ENCODE results near the gene JAK3. TPM values are rescaled to one million over a fixed set of nuclear protein-coding genes. Genes with fewer than 3 reads are reported as not detected.
"Not testable (repeated sequence)": the region's sequence is repeated elsewhere in the genome, so short reads cannot be mapped to it uniquely, and the experiment has no call there.

Gene JAK3
- total RNA-seq (1 to 10 TPM; 1.6 to 5.3 (median 4.0) TPM), polyA plus RNA-seq (2.2 TPM)
- long read RNA-seq, donor 1, partial matches to known transcripts = 2 of 5 reads
- long read RNA-seq, donor 1, other reads (novel, unspliced or antisense) = 3 of 5 reads
- long read RNA-seq, donor 2, partial matches to known transcripts = 0 of 1 reads
- long read RNA-seq, donor 2, other reads (novel, unspliced or antisense) = 1 of 1 reads
- long read RNA-seq, donor 3, full-length matches to known transcripts = 1 of 10 reads
- long read RNA-seq, donor 3, partial matches to known transcripts = 8 of 10 reads
- long read RNA-seq, donor 3, other reads (novel, unspliced or antisense) = 1 of 10 reads
- long read RNA-seq, donor 4 = 0 reads

- intact Hi-C loops (cut with DNase I) = loop anchor here in 1 of 4 donors (5.0 kb wide), 1 partner anchor 130 kb away; the partner anchor contains the start of gene MAP1S
- ATAC-seq (peak; percentile 68 to 76), DNase-seq (peak; percentile 76 to 88 (median 88))
- peaks cover 6% of the 10 kb centered on the region for H3K4me1 ChIP-seq (ENCODE audit: control insufficient read depth, insufficient read depth, low read length)
- WGBS = 6% methylated on average over 40 of the region's 40 CpGs
- H3K27ac ChIP-seq (ENCODE audit: low read length) = peak within 1 kb of the TSS; percentile 80
- H3K4me3 ChIP-seq (ENCODE audit: low read length) = peak within 1 kb of the TSS; percentile 72
- no peaks in the 10 kb centered on the region for H3K27me3 ChIP-seq (ENCODE audit: control insufficient read depth, insufficient read depth)
- no peaks in the 10 kb centered on the region for H3K9me3 ChIP-seq (ENCODE audit: control insufficient read depth, low read length)
These were observed at the start of gene JAK3 for GRCh38 chr19:17847538-17848366. JAK3 (minus strand) TSS chr19:17847982; CDS start chr19:17844417, 3,565 bp downstream.

DNA sequence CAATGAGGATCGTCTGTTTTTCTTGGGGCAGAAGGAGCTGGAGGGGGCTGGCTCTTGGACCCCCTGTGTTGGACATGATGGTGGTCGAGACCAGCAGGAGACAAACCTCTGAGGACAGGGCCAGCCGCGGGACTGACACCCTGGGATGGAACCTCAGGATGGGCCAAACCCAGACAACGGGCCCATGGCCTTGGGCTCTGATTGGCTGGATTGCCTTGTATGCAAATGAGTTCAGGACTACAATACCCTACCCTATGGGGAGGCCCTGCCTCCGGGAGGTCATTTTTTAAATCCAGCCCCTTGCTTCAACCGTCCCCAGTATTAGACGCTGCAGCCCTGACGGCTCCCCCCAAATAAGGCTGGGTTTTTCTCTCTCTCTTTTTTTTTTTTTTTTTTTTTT, 46.0 kb upstream of the JAK3 start:
- ATAC-seq (no peak), DNase-seq (no peak)
- Histone ChIP-seq H3K4me1 (ENCODE audit: control insufficient read depth, insufficient read depth, low read length) (no peaks in the 10 kb centered on the region), H3K9me3 (ENCODE audit: control insufficient read depth, low read length) (no peaks in the 10 kb centered on the region), H3K27ac (ENCODE audit: low read length) (no peak overlapping the region), H3K27me3 (ENCODE audit: control insufficient read depth, insufficient read depth) (no peaks in the 10 kb centered on the region), H3K4me3 (ENCODE audit: low read length) (no peak overlapping the region)
- intact Hi-C loops (cut with DNase I) = no loop called here
- 75% methylated on average over 9 of the region's 9 CpGs for WGBS

GRCh38 chr19:17889609-17890214, 41.9 kb upstream of the JAK3 start:
- intact Hi-C loops (cut with DNase I) = no loop called here
- Histone ChIP-seq H3K4me1 (ENCODE audit: control insufficient read depth, insufficient read depth, low read length) (no peaks in the 10 kb centered on the region), H3K27ac (ENCODE audit: low read length) (no peak overlapping the region), H3K4me3 (ENCODE audit: low read length) (no peak overlapping the region), H3K27me3 (ENCODE audit: control insufficient read depth, insufficient read depth) (no peaks in the 10 kb centered on the region), H3K9me3 (ENCODE audit: control insufficient read depth, low read length) (no peaks in the 10 kb centered on the region)
- WGBS = 25% methylated on average over 18 of the region's 18 CpGs
- DNase-seq (peak in 1 of 3 donors; percentile 56), ATAC-seq (no peak)

GRCh38 chr19:17888260-17888659, 40.5 kb upstream of the JAK3 start:
- 73% methylated on average over 7 of the region's 7 CpGs for WGBS
- Histone ChIP-seq H3K27me3 (ENCODE audit: control insufficient read depth, insufficient read depth) (no peaks in the 10 kb centered on the region), H3K9me3 (ENCODE audit: control insufficient read depth, low read length) (no peaks in the 10 kb centered on the region), H3K4me3 (ENCODE audit: low read length) (no peak overlapping the region), H3K27ac (ENCODE audit: low read length) (no peak overlapping the region), H3K4me1 (ENCODE audit: control insufficient read depth, insufficient read depth, low read length) (no peaks in the 10 kb centered on the region)
- ATAC-seq = no peak
- DNase-seq = no peak
- intact Hi-C loops (cut with DNase I) = no loop called here

DNA sequence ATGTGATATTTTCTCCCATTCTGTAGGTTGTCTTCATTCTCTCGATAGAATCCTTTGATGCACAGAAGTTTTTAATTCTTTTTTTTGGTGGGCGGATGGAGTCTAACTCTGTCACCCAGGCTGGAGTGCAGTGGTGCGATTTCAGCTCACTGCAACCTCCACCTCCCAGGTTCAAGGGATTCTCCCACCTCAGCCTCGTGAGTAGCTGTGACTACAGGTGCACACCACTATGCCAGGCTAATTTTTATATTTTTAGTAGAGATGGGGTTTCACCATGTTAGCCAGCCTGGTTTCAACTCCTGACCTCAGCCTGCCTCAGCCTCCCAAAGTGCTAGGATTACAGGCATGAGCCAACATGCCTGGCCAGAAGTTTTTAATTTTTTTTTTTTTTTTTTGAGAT, 39.4 kb upstream of the JAK3 start:
- ATAC-seq; DNase-seq; H3K4me3 ChIP-seq (ENCODE audit: low read length); H3K27me3 ChIP-seq (ENCODE audit: control insufficient read depth, insufficient read depth); H3K9me3 ChIP-seq (ENCODE audit: control insufficient read depth, low read length); H3K27ac ChIP-seq (ENCODE audit: low read length); intact Hi-C loops (cut with DNase I); H3K4me1 ChIP-seq (ENCODE audit: control insufficient read depth, insufficient read depth, low read length): not testable (repeated sequence)
- WGBS = 75% methylated on average over 4 of the region's 4 CpGs

DNA sequence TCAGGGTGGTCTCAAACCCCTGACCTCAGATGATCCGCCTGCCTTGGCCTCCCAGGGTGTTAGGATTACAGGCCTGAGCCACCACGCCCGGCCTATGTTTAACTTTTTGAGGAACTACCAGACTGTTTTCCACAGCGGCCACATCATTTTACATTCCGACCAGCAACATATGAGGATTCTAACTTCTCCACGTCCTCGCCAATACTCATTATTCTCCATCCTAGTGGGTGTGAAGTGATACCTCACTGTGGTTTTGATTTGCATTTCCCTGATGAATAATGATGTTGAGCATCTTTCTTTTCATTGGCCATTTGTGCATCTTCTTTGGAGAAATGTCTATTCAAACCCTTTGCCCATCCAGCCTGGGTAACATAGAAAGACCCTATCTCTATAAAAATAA, 38.7 kb upstream of the JAK3 start:
- Histone ChIP-seq H3K27me3 (ENCODE audit: control insufficient read depth, insufficient read depth) (no peaks in the 10 kb centered on the region), H3K27ac (ENCODE audit: low read length) (no peak overlapping the region), H3K9me3 (ENCODE audit: control insufficient read depth, low read length) (no peaks in the 10 kb centered on the region), H3K4me1 (ENCODE audit: control insufficient read depth, insufficient read depth, low read length) (no peaks in the 10 kb centered on the region), H3K4me3 (ENCODE audit: low read length) (no peak overlapping the region)
- no peak for ATAC-seq
- 75% methylated on average over 7 of the region's 7 CpGs for WGBS
- DNase-seq = no peak
- intact Hi-C loops (cut with DNase I) = no loop called here

- H3K27me3 ChIP-seq (ENCODE audit: control insufficient read depth, insufficient read depth) = no peaks in the 10 kb centered on the region
- no peak for DNase-seq
- WGBS = 72% methylated on average over 33 of the region's 33 CpGs
- H3K9me3 ChIP-seq (ENCODE audit: control insufficient read depth, low read length) = no peaks in the 10 kb centered on the region
- H3K27ac ChIP-seq (ENCODE audit: low read length) = no peak overlapping the region
- ATAC-seq = no peak
- no peaks in the 10 kb centered on the region for H3K4me1 ChIP-seq (ENCODE audit: control insufficient read depth, insufficient read depth, low read length)
- intact Hi-C loops (cut with DNase I) = no loop called here
- no peak overlapping the region for H3K4me3 ChIP-seq (ENCODE audit: low read length)
These were observed 36.0 kb upstream of the JAK3 start for GRCh38 chr19:17883627-17884410.

DNA sequence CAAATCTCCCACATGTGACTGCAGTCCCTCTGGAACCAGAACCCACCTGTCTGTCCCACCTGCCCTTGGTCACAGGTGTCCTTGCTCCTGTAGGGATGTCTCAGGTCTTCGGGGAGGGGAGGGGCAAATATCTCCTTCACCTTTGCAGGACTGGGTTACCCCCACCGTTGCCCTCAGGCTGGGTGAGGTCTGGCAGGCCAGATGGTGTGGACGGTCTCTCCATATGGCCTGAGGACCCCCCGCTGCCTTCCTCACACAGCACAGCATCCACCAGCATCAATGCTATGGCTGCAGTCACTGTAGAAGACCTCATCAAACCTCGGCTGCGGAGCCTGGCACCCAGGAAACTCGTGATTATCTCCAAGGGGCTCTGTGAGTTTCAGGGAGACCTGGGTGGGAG, 33.9 kb upstream of the JAK3 start:
- DNase-seq (no peak), ATAC-seq (no peak)
- H3K27ac ChIP-seq (ENCODE audit: low read length) = no peak overlapping the region
- intact Hi-C loops (cut with DNase I) = no loop called here
- no peaks in the 10 kb centered on the region for H3K27me3 ChIP-seq (ENCODE audit: control insufficient read depth, insufficient read depth)
- H3K4me1 ChIP-seq (ENCODE audit: control insufficient read depth, insufficient read depth, low read length) = no peaks in the 10 kb centered on the region
- no peak overlapping the region for H3K4me3 ChIP-seq (ENCODE audit: low read length)
- no peaks in the 10 kb centered on the region for H3K9me3 ChIP-seq (ENCODE audit: control insufficient read depth, low read length)
- WGBS = 64% methylated on average over 7 of the region's 7 CpGs

DNA sequence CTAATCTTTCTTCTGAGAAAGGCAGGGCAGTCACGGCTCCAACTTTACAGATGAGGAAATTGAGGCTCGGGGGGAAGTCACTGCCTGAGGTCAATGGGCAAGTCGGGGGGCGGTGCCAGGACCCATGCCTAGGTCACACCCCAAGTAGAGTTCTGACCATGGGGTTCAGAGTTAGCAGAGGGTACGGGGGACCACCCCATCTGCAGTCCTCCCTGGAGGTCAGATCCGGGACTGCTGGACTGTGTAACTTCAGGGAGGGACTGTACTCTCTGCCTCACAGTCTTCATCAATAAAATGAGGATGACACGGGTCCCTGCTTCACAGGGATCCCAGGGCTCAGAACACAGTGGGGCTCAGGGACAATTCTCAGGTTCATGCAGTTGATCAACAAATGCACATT, 31.7 kb upstream of the JAK3 start:
- H3K4me3 ChIP-seq (ENCODE audit: low read length) = no peak overlapping the region
- intact Hi-C loops (cut with DNase I) = loop anchor here in 1 of 4 donors (10.0 kb wide), 1 partner anchor 45 kb away; no protein-coding TSS in a partner anchor
- 80% methylated on average over 7 of the region's 7 CpGs for WGBS
- no peak for DNase-seq
- no peak for ATAC-seq
- no peak overlapping the region for H3K27ac ChIP-seq (ENCODE audit: low read length)
- no peaks in the 10 kb centered on the region for H3K4me1 ChIP-seq (ENCODE audit: control insufficient read depth, insufficient read depth, low read length)
- H3K9me3 ChIP-seq (ENCODE audit: control insufficient read depth, low read length) = no peaks in the 10 kb centered on the region
- no peaks in the 10 kb centered on the region for H3K27me3 ChIP-seq (ENCODE audit: control insufficient read depth, insufficient read depth)

DNA sequence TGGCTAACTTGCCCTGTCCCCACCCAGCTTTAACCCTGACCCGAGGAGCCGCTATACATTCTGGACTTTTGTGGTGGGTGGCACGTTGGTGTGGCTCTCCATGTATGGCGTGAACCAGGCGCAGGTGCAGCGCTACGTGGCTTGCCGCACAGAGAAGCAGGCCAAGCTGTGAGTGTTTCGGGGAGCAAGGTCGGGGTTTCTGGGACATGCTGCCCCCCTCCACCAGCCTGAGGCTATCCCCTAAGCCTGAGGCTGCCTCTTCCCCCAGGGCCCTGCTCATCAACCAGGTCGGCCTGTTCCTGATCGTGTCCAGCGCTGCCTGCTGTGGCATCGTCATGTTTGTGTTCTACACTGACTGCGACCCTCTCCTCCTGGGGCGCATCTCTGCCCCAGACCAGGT, 29.9 kb upstream of the JAK3 start:
- 88% methylated on average over 16 of the region's 16 CpGs for WGBS
- H3K4me3 ChIP-seq (ENCODE audit: low read length) = no peak overlapping the region
- DNase-seq = no peak

More for the DNA sequence above, 29.9 kb upstream of the JAK3 start:
- no peaks in the 10 kb centered on the region for H3K27me3 ChIP-seq (ENCODE audit: control insufficient read depth, insufficient read depth)
- intact Hi-C loops (cut with DNase I) = loop anchor here in 1 of 4 donors (10.0 kb wide), 1 partner anchor 47 kb away; no protein-coding TSS in a partner anchor
- no peaks in the 10 kb centered on the region for H3K4me1 ChIP-seq (ENCODE audit: control insufficient read depth, insufficient read depth, low read length)
- H3K27ac ChIP-seq (ENCODE audit: low read length) = no peak overlapping the region
- ATAC-seq = no peak
- no peaks in the 10 kb centered on the region for H3K9me3 ChIP-seq (ENCODE audit: control insufficient read depth, low read length)
